Neural cell (in vitro differentiated cells): ENCODE measurements around the gene CD164L2. TPM values are rescaled to one million over a fixed set of nuclear protein-coding genes. Genes with fewer than 3 reads are reported as not detected.
"Not testable (repeated sequence)": the region's sequence is repeated elsewhere in the genome, so short reads cannot be mapped to it uniquely, and the experiment has no call there.

Experiments
- H2AFZ ChIP-seq: fragments of 200-600, 300-800 bp; sonication (generic), shearing (Covaris generic); 2 replicates; pipeline ENCODE4 v1.6.0; 2014; ENCODE audit warnings: low read depth, mild to moderate bottlenecking, antibody characterized with exemption, low read length, moderate library complexity
- H3F3A ChIP-seq: fragments of 200-600 bp; shearing (Covaris generic); 2 replicates; pipeline ENCODE4 v1.6.1; 2016; ENCODE audit warnings: mild to moderate bottlenecking, moderate library complexity, mixed read lengths, antibody characterized with exemption, low read length; ENCODE audit not compliant: insufficient read depth, poor library complexity, severe bottlenecking
- H3K27ac ChIP-seq: fragments of 200-600, 300-800 bp; sonication (generic), shearing (Covaris generic); 2 replicates; pipeline ENCODE4 v1.5.1; 2014; ENCODE audit warnings: mild to moderate bottlenecking, low read length, moderate library complexity
- H3K27me3 ChIP-seq: fragments of 300-800, 200-600 bp; sonication (generic), shearing (Covaris generic); 2 replicates; pipeline ENCODE4 v1.6.0; 2014; ENCODE audit warnings: mild to moderate bottlenecking, low read depth, low read length, moderate library complexity; ENCODE audit not compliant: insufficient read depth
- H3K36me3 ChIP-seq: fragments of 300-800, 200-600 bp; sonication (generic), shearing (Covaris generic); 2 replicates; pipeline ENCODE4 v1.5.1; 2014; ENCODE audit warnings: mild to moderate bottlenecking, antibody characterized with exemption, low read length, moderate library complexity; ENCODE audit not compliant: insufficient read depth
- H3K4me2 ChIP-seq: fragments of 300-800, 200-600 bp; sonication (generic), shearing (Covaris generic); 2 replicates; pipeline ENCODE4 v1.6.0; 2014; ENCODE audit warnings: mild to moderate bottlenecking, low read length
- H3K4me3 ChIP-seq: fragments of 300-800, 200-600 bp; sonication (generic), shearing (Covaris generic); 2 replicates; pipeline ENCODE4 v1.5.1; 2014; ENCODE audit warnings: mild to moderate bottlenecking, low read length, moderate library complexity
- H3K79me2 ChIP-seq: fragments of 200-600 bp; shearing (Covaris generic); replicated peaks from 2 replicates; pipeline ENCODE4 v1.6.0; 2014; ENCODE audit warnings: mild to moderate bottlenecking, low read length, moderate library complexity; ENCODE audit not compliant: insufficient read depth
- H3K9ac ChIP-seq: fragments of 300-800, 200-600 bp; sonication (generic), shearing (Covaris generic); 2 replicates; pipeline ENCODE4 v1.6.1; 2016; ENCODE audit warnings: mild to moderate bottlenecking, low read length, mixed read lengths
- H3K9me2 ChIP-seq: fragments of 200-600 bp; shearing (Covaris generic); 2 replicates; pipeline ENCODE4 v1.6.1; 2016; ENCODE audit warnings: mild to moderate bottlenecking, low read length, mixed read lengths; ENCODE audit not compliant: insufficient read depth
- H3K9me3 ChIP-seq: fragments of 200-600, 300-800 bp; sonication (generic), shearing (Covaris generic); 2 replicates; pipeline ENCODE4 v1.6.1; 2016; ENCODE audit warnings: mild to moderate bottlenecking, mixed run types, low read length, moderate library complexity, mixed read lengths
- H4K20me1 ChIP-seq: fragments of 200-600 bp; shearing (Covaris generic); 2 replicates; pipeline ENCODE4 v1.6.1; 2016; ENCODE audit warnings: mild to moderate bottlenecking, mixed run types; ENCODE audit not compliant: insufficient read depth
- CTCF ChIP-seq: fragments of 450-650 bp; IDR thresholded peaks from 2 replicates; pipeline ENCODE4 v1.5.1; 2014; ENCODE audit warnings: antibody characterized with exemption, mild to moderate bottlenecking, moderate library complexity; ENCODE audit not compliant: poor library complexity, severe bottlenecking
- EP300 ChIP-seq: fragments of 450-650 bp; conservative IDR thresholded peaks from 2 replicates; pipeline ENCODE4 v1.6.1; 2014; ENCODE audit warnings: antibody characterized with exemption, mild to moderate bottlenecking, moderate library complexity; ENCODE audit not compliant: poor library complexity, severe bottlenecking
- EZH2 ChIP-seq: fragments of 200-600, 300-800 bp; shearing (Covaris generic), sonication (generic); IDR thresholded peaks from 2 replicates; pipeline ENCODE4 v1.6.1; 2014; ENCODE audit warnings: antibody characterized with exemption, low read length, borderline replicate concordance, mild to moderate bottlenecking; ENCODE audit not compliant: insufficient read depth, poor library complexity, severe bottlenecking
- MXI1 ChIP-seq: fragments of 450-650 bp; conservative IDR thresholded peaks from 2 replicates; pipeline ENCODE4 v1.6.1; 2014; ENCODE audit warnings: antibody characterized with exemption, mild to moderate bottlenecking; ENCODE audit not compliant: poor library complexity, severe bottlenecking
- POLR2AphosphoS5 ChIP-seq: IDR thresholded peaks from 2 replicates; pipeline ENCODE4 v1.6.1; 2012
- RAD21 ChIP-seq: fragments of 450-650 bp; conservative IDR thresholded peaks from 2 replicates; pipeline ENCODE4 v1.6.1; 2014; ENCODE audit warnings: antibody characterized with exemption, mild to moderate bottlenecking, moderate library complexity
- REST ChIP-seq: IDR thresholded peaks from 2 replicates; pipeline ENCODE4 v1.6.1; 2012; ENCODE audit warnings: borderline replicate concordance
- SMC3 ChIP-seq: fragments of 450-650 bp; conservative IDR thresholded peaks from 2 replicates; pipeline ENCODE4 v1.6.1; 2014; ENCODE audit warnings: antibody characterized with exemption, mild to moderate bottlenecking, moderate library complexity; ENCODE audit not compliant: poor library complexity
- TAF1 ChIP-seq: IDR thresholded peaks from 2 replicates; pipeline ENCODE4 v1.6.1; 2012; ENCODE audit warnings: low read depth
- polyA plus RNA-seq: library from polyadenylated mRNA; depleted of rRNA; stranded (reverse); fragments of >200 nt; gene quantifications from 2 replicates; pipeline ENCODE4 v1.2.3, GENCODE V29; 2014

Gene CD164L2
- polyA plus RNA-seq, 1 donor from 2014 or later = not detected

GRCh38 chr1:27391511-27392095 lies 8.5 kb upstream of the CD164L2 start:
- Histone ChIP-seq H3K9me2 (no peaks in the 10 kb centered on the region), H3K4me2 (peak overlapping the region; percentile 44), H3K4me3 (peak overlapping the region; percentile 75), H3K36me3 (no peaks in the 10 kb centered on the region), H3K9me3 (no peaks in the 10 kb centered on the region), H3K27ac (peak overlapping the region; percentile 12), H2AFZ (peak overlapping the region; percentile 51), H4K20me1 (no peaks in the 10 kb centered on the region), H3K79me2 (no peaks in the 10 kb centered on the region), H3K9ac (peak overlapping the region; percentile 84), H3K27me3 (no peaks in the 10 kb centered on the region), H3F3A (no peaks in the 10 kb centered on the region)
- TF ChIP-seq RAD21 = no peak
- TF ChIP-seq CTCF = no peak
- no peak for TF ChIP-seq EP300
- no peak for TF ChIP-seq TAF1
- no peak for TF ChIP-seq SMC3
- TF ChIP-seq EZH2 = no peak
- TF ChIP-seq MXI1 = no peak
- TF ChIP-seq POLR2AphosphoS5 = no peak
- no peak for TF ChIP-seq REST

GRCh38 chr1:27388337-27389005 lies 5.3 kb upstream of the CD164L2 start:
- Histone ChIP-seq H3K9me3 (no peaks in the 10 kb centered on the region), H3K4me2 (no peak overlapping the region), H3F3A (no peaks in the 10 kb centered on the region), H3K27ac (no peak overlapping the region), H3K4me3 (no peak overlapping the region), H4K20me1 (no peaks in the 10 kb centered on the region), H3K27me3 (peaks cover 3% of the 10 kb centered on the region), H3K79me2 (no peaks in the 10 kb centered on the region), H3K36me3 (no peaks in the 10 kb centered on the region), H3K9ac (no peak overlapping the region), H3K9me2 (no peaks in the 10 kb centered on the region), H2AFZ (no peak overlapping the region)
- TF ChIP-seq CTCF = peak; percentile 88
- peak; percentile 84 for TF ChIP-seq RAD21
- no peak for TF ChIP-seq REST
- TF ChIP-seq POLR2AphosphoS5 = no peak
- no peak for TF ChIP-seq EP300
- no peak for TF ChIP-seq EZH2
- peak; percentile 92 for TF ChIP-seq SMC3
- no peak for TF ChIP-seq TAF1

- H4K20me1 ChIP-seq, H3K27ac ChIP-seq, H3K9ac ChIP-seq, H3K9me2 ChIP-seq, H3F3A ChIP-seq, H3K79me2 ChIP-seq, H3K4me3 ChIP-seq, H3K4me2 ChIP-seq, H3K9me3 ChIP-seq, H2AFZ ChIP-seq, H3K36me3 ChIP-seq: not testable (repeated sequence)
- peaks cover 10% of the 10 kb centered on the region for H3K27me3 ChIP-seq
Observed at GRCh38 chr1:27384797-27385196, 1.7 kb upstream of the CD164L2 start.
